HG02884 (cell line): Measurements from ENCODE around the gene ESYT3.
"Not testable (repeated sequence)": the region's sequence is repeated elsewhere in the genome, so short reads cannot be mapped to it uniquely, and the experiment has no call there.

Experiments used
- ATAC-seq: cut with Tn5 transposase; IDR thresholded peaks from one replicate; pipeline ENCODE4 v1.9.1; 2021; ENCODE audit warnings: mild to moderate bottlenecking, moderate library complexity; ENCODE audit not compliant: unreplicated experiment

The ESYT3 gene

GRCh38 chr3:138484672-138485071 is 50.3 kb downstream of the ESYT3 start:
- ATAC-seq: not testable (repeated sequence)

- ATAC-seq: not testable (repeated sequence)
Measured at GRCh38 chr3:138486580-138486979, 52.2 kb downstream of the ESYT3 start.

GRCh38 chr3:138491971-138492370 is 57.6 kb downstream of the ESYT3 start:
- ATAC-seq: no peak

GRCh38 chr3:138492980-138493675 is 58.7 kb downstream of the ESYT3 start:
- no peak for ATAC-seq

- no peak for ATAC-seq
Measured at GRCh38 chr3:138493804-138494606, 59.6 kb downstream of the ESYT3 start.

GRCh38 chr3:138494607-138494929 is 60.2 kb downstream of the ESYT3 start:
- ATAC-seq: no peak

- ATAC-seq: not testable (repeated sequence)
Measured at GRCh38 chr3:138495638-138496037, 61.2 kb downstream of the ESYT3 start.

- no peak for ATAC-seq
Measured at GRCh38 chr3:138496436-138496835, 62.0 kb downstream of the ESYT3 start.

GRCh38 chr3:138497021-138497420 is 62.6 kb downstream of the ESYT3 start:
- no peak for ATAC-seq

GRCh38 chr3:138497851-138498250 is 63.4 kb downstream of the ESYT3 start:
- no peak for ATAC-seq

- ATAC-seq: no peak
Measured at GRCh38 chr3:138498991-138499390, 64.6 kb downstream of the ESYT3 start.

GRCh38 chr3:138507524-138507923 is 73.1 kb downstream of the ESYT3 start:
- ATAC-seq: no peak

GRCh38 chr3:138509586-138509985 is 75.2 kb downstream of the ESYT3 start:
- ATAC-seq: no peak

GRCh38 chr3:138511945-138512344 is 77.5 kb downstream of the ESYT3 start:
- ATAC-seq: no peak

- ATAC-seq: peak; percentile 97
Measured at GRCh38 chr3:138513090-138513843, 78.9 kb downstream of the ESYT3 start.

- ATAC-seq: not testable (repeated sequence)
Measured at GRCh38 chr3:138521445-138521844, 87.0 kb downstream of the ESYT3 start.
